KG1 (cell line): ENCODE measurements around the gene CHRFAM7A.
"Not testable (repeated sequence)": the region's sequence is repeated elsewhere in the genome, so short reads cannot be mapped to it uniquely, and the experiment has no call there.

Experiments used
- DNase-seq: peaks from one replicate; lab custom pipeline; 2025; lab: John Stamatoyannopoulos, UW

The CHRFAM7A gene

DNA sequence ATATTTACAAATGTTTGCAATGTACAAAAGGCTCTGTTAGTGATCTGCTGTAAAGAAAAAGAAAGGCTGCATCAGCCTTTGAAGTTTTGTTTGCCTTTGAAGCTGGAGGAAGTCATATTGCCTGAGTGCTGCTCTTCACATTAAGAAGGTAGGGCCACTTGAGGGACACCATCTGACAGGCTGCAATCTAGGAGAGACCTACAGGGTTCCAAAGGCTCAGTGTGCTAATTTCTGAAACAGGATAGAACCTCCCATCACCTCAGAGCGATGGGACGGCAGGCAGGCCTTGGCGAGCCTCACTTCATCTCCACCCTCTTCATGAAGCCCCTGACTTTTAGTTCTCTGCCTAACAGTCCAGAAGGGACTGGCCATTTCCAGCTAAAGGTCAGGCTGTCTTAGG lies 77.6 kb downstream of the CHRFAM7A start:
- DNase-seq: not testable (repeated sequence)

DNA sequence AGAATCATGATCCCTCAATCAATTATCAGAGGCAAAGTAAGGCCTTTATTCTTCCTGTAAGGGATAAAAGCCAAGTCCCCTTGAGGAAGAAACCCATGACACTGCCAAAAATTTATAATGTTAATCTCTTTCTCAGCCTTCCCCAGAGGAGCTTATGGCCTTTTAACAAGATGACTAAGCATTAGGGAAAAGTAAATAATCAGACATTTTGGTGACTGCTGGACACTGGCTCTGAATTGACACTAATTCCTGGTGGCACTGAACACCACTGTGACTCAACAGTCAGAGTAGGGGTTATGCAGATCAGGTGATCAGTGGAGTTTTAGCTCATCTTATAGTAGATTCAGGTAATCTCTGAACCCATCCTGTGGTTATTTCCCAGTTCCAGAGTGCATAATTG lies 82.8 kb downstream of the CHRFAM7A start:
- DNase-seq: not testable (repeated sequence)
